Left lobe of liver (tissue), 2 donors: ENCODE results near the gene CRELD1. TPM values are rescaled to one million over a fixed set of nuclear protein-coding genes. Genes with fewer than 3 reads are reported as not detected.

Source experiments
- ATAC-seq: fragments of 200-7000 bp; cut with Tn5 transposase; one replicate; pipeline ENCODE4 v1.9.1; 2020; ENCODE audit warnings: mild to moderate bottlenecking, moderate library complexity
- DNase-seq: peaks from one replicate; pipeline ENCODE4 v3.0.0-alpha.2; 2020; ENCODE audit warnings: low spot score
- total RNA-seq: library from RNA; stranded (reverse); gene quantifications from one replicate; pipeline ENCODE4 v1.2.1, GENCODE V29; 2021
- donor health status: DM: no; HTN: no; CAD: no; lungs with moderate emphysema.
- donor health status: DM: no; HTN: yes; CAD: no.

The CRELD1 gene
- total RNA-seq, 1 donor from 2014 or later, result 41.0 TPM

- no peak for ATAC-seq
- no peak for DNase-seq
Observed at GRCh38 chr3:9951962-9952805, 18.6 kb downstream of the CRELD1 start, which contains the start of gene PRRT3. Gene PRRT3, minus strand, starts transcription at chr3:9952408. Its CDS starts 2,293 bp downstream, at chr3:9950115.

- DNase-seq, result no peak
- peak; percentile 15 for ATAC-seq
Observed at GRCh38 chr3:9955067-9955502, 21.5 kb downstream of the CRELD1 start.

GRCh38 chr3:9955611-9956352, 22.1 kb downstream of the CRELD1 start:
- DNase-seq (no peak), ATAC-seq (peak; percentile 93)

GRCh38 chr3:9957214-9957613, 23.6 kb downstream of the CRELD1 start:
- ATAC-seq (no peak), DNase-seq (no peak)

- ATAC-seq (no peak), DNase-seq (no peak)
Observed at GRCh38 chr3:9965200-9965875, 31.7 kb downstream of the CRELD1 start.

GRCh38 chr3:9966841-9967240, 33.2 kb downstream of the CRELD1 start:
- no peak for DNase-seq
- ATAC-seq, result no peak

- ATAC-seq, result no peak
- no peak for DNase-seq
Observed at GRCh38 chr3:9969632-9970019, 36.0 kb downstream of the CRELD1 start.

- DNase-seq, result no peak
- ATAC-seq, result no peak
Observed at GRCh38 chr3:9970020-9970652, 36.5 kb downstream of the CRELD1 start.

GRCh38 chr3:9976721-9977709, 43.4 kb downstream of the CRELD1 start:
- ATAC-seq (peak; percentile 99), DNase-seq (peak; percentile 78)

- ATAC-seq, result no peak
- DNase-seq, result no peak
Observed at GRCh38 chr3:9978710-9979305, 45.2 kb downstream of the CRELD1 start.

GRCh38 chr3:9980251-9980650, 46.6 kb downstream of the CRELD1 start:
- no peak for DNase-seq
- ATAC-seq, result no peak

- DNase-seq (no peak), ATAC-seq (peak; percentile 42)
Observed at GRCh38 chr3:9986230-9986725, 52.6 kb downstream of the CRELD1 start.

- peak; percentile 22 for ATAC-seq
Observed at GRCh38 chr3:9994086-9994844, 60.6 kb downstream of the CRELD1 start.

More at GRCh38 chr3:9994086-9994844, 60.6 kb downstream of the CRELD1 start:
- DNase-seq, result no peak

Other genes starting within 250 kb of the CRELD1 start
- gene CPNE9, start 230.0 kb upstream of the CRELD1 start, total RNA-seq, result not detected
- gene BRPF1, start 202.1 kb upstream of the CRELD1 start, total RNA-seq, result 5.9 TPM
- 16.0 TPM for gene OGG1, start 183.9 kb upstream of the CRELD1 start, total RNA-seq
- 24.6 TPM for gene CAMK1, start 163.9 kb upstream of the CRELD1 start, total RNA-seq
- 25.8 TPM for gene TADA3, start 141.4 kb upstream of the CRELD1 start, total RNA-seq
- 42.1 TPM for gene ARPC4, start 140.8 kb upstream of the CRELD1 start, total RNA-seq
- gene TTLL3, start 123.6 kb upstream of the CRELD1 start, total RNA-seq, result 7.1 TPM
- gene RPUSD3, start 89.8 kb upstream of the CRELD1 start, total RNA-seq, result 21.1 TPM
- 0.83 TPM for gene CIDEC, start 53.6 kb upstream of the CRELD1 start, total RNA-seq
- gene JAGN1, start 43.2 kb upstream of the CRELD1 start, total RNA-seq, result 21.4 TPM
- 2.5 TPM for gene IL17RE, start 31.0 kb upstream of the CRELD1 start, total RNA-seq
- gene IL17RC, start 16.7 kb upstream of the CRELD1 start, total RNA-seq, result 52.2 TPM
- 0.50 TPM for gene PRRT3, start 18.6 kb downstream of the CRELD1 start, total RNA-seq
- gene EMC3, start 53.0 kb downstream of the CRELD1 start, total RNA-seq, result 64.2 TPM
- gene FANCD2, start 92.6 kb downstream of the CRELD1 start, total RNA-seq, result 0.65 TPM
- not detected for gene FANCD2OS, start 174.4 kb downstream of the CRELD1 start, total RNA-seq
- gene BRK1, start 181.8 kb downstream of the CRELD1 start, total RNA-seq, result 44.2 TPM
- gene VHL, start 207.9 kb downstream of the CRELD1 start, total RNA-seq, result 14.0 TPM
- 4.5 TPM for gene IRAK2, start 231.1 kb downstream of the CRELD1 start, total RNA-seq